Vagina (tissue), 2 donors: ENCODE measurements around the gene ARHGEF17.

Experiments
- CTCF ChIP-seq, 3 experiments: fragments of 450-650 bp in 2 of 3; fragments of 200-600 bp in 1 of 3; sonication (generic) in 1 of 3; IDR thresholded peaks; one replicate each; pipeline ENCODE4 v1.5.1; 2017 to 2019; ENCODE audit warnings: antibody characterized with exemption in 3 of 3, mild to moderate bottlenecking in 2 of 3, moderate library complexity in 2 of 3
- POLR2AphosphoS5 ChIP-seq, 2 donors: sonication (generic); formaldehyde crosslinking; IDR thresholded peaks; one replicate each; pipeline ENCODE4 v1.9.0; 2017; ENCODE audit warnings: antibody characterized with exemption in 2 of 2, mild to moderate bottlenecking in 2 of 2, low read depth in 1 of 2; ENCODE audit not compliant: insufficient read depth in 1 of 2

GRCh38 chr11:73348838-73349237 is 40.8 kb downstream of the ARHGEF17 start:
- no peak for TF ChIP-seq POLR2AphosphoS5 (IDR thresholded peaks at IDR 0.05; ENCODE audit: insufficient read depth in 1 of 2, low read depth in 1 of 2)
- TF ChIP-seq CTCF (IDR thresholded peaks at IDR 0.05): no peak
